GM18861 (cell line): Measurements from ENCODE around the gene G3BP1.
"Not testable (repeated sequence)": the region's sequence is repeated elsewhere in the genome, so short reads cannot be mapped to it uniquely, and the experiment has no call there.

Source experiments
- ATAC-seq: cut with Tn5 transposase; IDR thresholded peaks from one replicate; pipeline ENCODE4 v1.9.1; 2021; ENCODE audit not compliant: unreplicated experiment

G3BP1 gene

GRCh38 chr5:151771259-151772028 is at the start of gene G3BP1:
Gene G3BP1 (plus strand): TSS chr5:151771954. CDS start chr5:151786621, 14,667 bp downstream.
- peak; percentile 79 for ATAC-seq

GRCh38 chr5:151722546-151722945 is 49.2 kb upstream of the G3BP1 start:
- no peak for ATAC-seq

DNA sequence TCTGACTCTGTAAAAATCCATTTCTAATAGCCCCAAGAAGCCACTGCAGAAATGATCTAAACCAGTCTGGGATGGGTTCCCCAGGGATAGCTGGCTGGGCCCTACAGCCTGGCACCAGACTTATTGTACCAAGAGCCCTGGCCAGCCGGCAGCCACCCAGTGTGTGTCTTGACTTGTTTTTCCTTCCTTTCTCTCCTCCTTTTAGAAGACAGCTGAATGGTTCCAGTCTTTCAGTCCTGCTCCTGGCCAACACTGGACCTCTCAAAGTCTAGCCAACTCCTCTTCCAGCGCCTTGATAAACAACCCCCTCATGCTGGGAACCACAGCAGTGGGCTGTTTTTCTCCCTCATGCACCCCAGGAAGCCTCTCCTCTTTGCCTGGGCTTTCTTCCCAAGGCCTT is 47.4 kb upstream of the G3BP1 start:
- ATAC-seq = no peak

GRCh38 chr5:151729597-151729996 is 42.2 kb upstream of the G3BP1 start:
- not testable (repeated sequence) for ATAC-seq

GRCh38 chr5:151730381-151730780 is 41.4 kb upstream of the G3BP1 start:
- ATAC-seq = no peak

GRCh38 chr5:151733358-151734063 is 38.2 kb upstream of the G3BP1 start:
- ATAC-seq = no peak

DNA sequence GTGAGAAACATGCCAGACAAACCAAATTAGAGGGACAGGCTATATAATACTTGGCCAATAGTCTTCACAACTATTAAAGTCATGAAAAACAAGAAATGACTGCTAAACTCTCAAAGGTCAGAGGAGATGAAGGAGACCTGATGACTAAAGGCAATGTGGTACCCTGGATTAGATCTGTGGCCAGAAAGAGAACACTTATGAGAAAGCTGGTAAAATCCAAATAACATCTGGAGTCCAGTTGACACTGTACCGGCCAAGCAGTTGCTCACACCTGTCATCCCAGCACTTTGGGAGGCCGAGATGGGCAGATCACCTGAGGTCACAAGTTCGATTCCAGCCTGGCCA is 37.7 kb upstream of the G3BP1 start:
- no peak for ATAC-seq

DNA sequence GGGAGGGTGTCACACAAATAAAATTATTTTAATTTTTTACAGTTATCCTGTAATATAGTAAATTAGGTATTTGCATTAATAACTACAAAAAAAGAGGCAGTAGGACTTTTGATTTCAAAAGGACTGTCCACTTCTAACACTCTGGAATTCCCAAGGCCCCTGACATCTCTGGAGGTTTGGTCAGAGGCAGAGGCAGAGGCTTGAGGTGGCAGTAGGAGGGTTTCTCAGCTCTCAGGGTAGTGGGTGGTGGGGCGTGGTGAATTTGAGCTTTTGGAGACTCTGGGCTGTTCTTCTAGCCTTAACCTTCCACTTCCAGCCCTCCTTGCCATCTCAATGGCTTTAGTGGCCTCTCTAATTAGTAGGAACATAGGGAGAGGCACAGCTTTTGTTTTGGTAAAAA is 36.1 kb upstream of the G3BP1 start:
- ATAC-seq = no peak

DNA sequence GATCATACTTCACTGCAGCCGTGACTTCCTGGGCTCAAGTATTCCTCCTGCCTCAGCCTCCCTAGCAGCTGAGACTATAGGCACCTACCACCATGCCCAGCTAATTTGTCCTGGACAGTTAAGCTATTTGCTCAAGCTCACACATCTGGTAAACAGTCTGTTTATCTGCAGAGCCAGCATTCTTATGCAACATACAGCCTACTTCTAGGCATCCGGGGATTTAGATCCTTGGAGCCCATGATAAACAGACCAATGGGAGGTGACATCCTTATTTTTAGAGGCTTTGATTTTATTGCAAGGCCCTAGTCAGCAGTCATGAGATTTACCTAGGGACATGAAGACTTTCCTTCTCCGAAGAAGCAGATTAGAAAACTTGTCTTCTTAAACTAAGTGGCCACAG is 34.3 kb upstream of the G3BP1 start:
- ATAC-seq = no peak

DNA sequence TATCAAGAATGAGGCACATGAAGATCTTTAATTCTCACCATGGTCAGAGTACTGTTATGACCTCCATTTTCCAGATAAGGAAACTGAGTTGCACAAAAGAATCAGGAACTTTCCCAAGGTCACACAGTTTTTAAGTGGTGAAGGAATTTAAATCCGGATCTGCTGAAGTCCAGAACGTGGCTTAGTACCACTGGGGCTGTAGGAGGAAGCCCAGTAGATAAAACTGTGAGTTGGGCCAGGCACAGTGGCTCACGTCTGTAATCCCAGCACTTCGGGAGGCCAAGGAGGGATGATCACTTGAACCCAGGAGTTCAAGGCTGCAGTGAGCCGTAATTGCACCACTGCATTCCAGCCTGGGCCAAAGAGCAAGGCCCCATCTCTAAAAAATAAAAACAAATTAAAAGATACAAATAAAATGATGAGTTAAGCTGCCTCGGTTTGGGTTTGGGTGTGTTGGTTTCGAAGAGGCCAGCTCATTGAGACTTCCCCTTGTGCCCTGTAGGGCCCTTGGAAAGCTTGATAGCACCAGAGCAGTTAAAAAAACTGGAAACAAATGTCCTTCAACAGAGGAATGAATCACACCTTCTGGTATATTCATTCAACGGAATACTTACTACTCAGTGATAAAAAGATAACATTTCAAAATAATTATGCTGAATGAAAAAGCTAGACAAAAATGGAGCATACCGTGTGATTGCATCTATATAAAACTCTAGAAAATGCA is 33.5 kb upstream of the G3BP1 start:
- no peak for ATAC-seq

- ATAC-seq = no peak
Measured at GRCh38 chr5:151739395-151739794, 32.4 kb upstream of the G3BP1 start.

DNA sequence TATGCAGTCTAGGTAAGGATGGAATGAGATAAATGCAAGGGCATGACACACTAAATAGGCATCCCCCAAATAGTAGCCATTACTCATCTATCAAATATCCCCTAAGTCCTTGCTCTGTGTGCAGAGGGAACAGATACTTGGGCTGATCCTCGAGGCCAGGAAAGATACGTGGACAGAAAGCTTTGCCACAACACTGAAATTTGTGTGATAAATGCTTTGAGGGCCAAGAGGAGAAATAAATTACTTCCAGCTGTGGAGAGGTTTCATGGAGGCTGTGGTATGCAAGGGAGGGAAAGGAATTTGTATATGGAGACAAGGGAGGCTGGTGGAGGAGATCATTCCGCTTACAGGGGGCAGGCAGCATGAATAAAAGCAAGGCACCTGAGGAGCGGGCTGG is 31.8 kb upstream of the G3BP1 start:
- ATAC-seq = no peak

GRCh38 chr5:151740336-151740942 is 31.3 kb upstream of the G3BP1 start:
- ATAC-seq = peak; percentile 48

- peak; percentile 3 for ATAC-seq
Measured at GRCh38 chr5:151740958-151741373, 30.8 kb upstream of the G3BP1 start.

DNA sequence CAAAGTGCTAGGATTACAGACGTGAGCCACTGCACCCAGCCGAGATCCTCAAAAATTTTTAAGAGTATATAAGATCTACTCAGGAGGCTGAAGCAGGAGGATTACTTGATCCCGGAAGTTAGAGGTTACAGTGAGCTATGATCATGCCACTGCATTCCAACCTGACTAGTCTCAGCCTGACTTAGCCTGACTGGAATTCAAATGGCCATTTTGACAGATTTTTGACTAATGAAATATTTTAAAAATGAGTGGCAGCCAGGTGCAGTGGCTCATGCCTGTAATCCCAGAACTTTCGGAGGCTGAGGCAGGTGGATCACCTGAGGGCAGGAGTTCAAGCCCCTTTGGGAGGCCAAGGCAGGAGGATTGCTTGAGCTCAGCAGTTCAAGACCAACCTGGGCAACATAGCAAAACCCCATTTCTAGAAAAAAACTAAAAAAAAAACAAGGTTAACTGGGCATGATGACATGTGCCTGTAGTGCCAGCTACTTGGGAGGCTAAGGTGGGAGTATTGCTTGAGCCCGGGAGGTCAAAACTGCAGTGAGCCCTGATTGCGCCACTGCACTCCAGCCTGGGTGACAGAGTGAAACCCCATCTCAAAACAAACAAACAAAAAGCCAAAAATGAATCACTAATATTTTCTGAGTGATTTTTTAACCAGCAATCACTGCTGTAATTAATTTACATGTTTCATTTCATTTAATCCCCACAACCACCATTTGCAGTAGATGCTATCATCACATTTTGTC is 29.9 kb upstream of the G3BP1 start:
- ATAC-seq = no peak

GRCh38 chr5:151742870-151743294 is 28.9 kb upstream of the G3BP1 start:
- no peak for ATAC-seq

DNA sequence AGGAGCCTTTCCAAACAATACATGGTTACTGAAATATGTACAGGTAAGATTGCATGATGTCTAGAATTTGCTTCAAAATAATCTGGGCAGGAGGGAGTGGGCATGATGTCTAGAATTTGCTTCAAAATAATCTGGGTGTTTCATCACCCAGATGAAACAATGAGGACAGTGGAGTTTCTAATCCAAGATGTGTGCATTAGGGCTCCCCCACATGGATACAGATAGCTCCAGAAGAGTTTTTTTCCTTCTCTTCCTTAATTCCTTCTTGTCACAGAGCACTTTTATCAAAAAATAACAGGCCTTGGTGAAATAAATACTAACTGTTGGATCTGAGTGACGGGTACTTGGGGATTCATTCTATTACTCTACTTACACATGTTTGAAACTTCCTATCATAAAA is 28.2 kb upstream of the G3BP1 start:
- no peak for ATAC-seq

- peak; percentile 60 for ATAC-seq
Measured at GRCh38 chr5:151745071-151745705, 26.6 kb upstream of the G3BP1 start.

- ATAC-seq = no peak
Measured at GRCh38 chr5:151750121-151750520, 21.6 kb upstream of the G3BP1 start.

DNA sequence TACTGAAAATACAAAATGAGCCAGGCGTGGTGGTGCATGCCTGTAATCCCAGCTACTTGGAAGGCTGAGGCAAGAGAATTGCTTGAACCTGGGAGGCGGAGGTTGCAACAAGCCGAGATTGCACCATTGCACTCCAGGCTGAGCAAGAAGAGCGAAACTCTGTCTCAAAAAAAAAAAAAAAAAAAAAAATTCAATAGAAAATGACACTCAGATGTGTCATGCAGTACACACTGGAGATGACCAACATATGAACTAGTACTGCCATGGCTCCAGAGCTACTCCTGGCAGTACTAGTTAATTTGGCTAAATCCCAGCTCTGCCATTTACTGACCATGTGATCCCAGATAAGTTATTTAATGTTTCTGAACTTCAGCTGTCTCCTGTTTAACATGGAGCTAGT is 20.7 kb upstream of the G3BP1 start:
- ATAC-seq = no peak
